Lung microvascular endothelial cell (primary cell): ENCODE measurements around the gene LRRFIP1. TPM values are rescaled to one million over a fixed set of nuclear protein-coding genes. Genes with fewer than 3 reads are reported as not detected.
"Not testable (repeated sequence)": the region's sequence is repeated elsewhere in the genome, so short reads cannot be mapped to it uniquely, and the experiment has no call there.

Experiments
- DNase-seq, 2 donors: peaks; one replicate each; pipeline versions ENCODE4 v3.0.0 to v3.0.0-alpha.2; 2010; ENCODE audit warnings: low read depth in 2 of 2
- total RNA-seq: library from RNA; depleted of rRNA; stranded (reverse); fragments of >200 nt; gene quantifications from 2 replicates; pipeline ENCODE4 v1.2.1, GENCODE V29; 2014

The LRRFIP1 gene
- total RNA-seq, 1 donor from 2014 or later, result 89.3 TPM

DNA sequence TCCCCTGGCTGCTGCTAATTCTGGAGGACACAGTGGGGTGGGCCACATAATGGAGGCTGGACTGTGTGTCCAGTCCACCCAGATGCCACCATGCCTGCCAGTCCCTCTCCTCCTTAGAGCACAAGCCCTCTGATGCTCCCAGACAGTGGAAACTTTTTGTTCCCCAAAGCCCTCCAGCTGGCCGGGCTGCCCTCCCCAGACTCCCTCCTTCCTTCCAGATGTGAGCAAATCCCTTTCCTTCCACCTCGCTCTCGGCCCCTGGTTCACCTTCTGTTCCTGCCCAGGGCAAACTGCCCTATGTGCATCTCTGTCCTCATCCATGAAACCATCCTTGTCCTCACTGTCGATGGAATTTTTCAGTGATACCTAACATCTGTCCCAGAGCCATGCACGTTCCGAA is 33.9 kb downstream of the LRRFIP1 start:
- no peak for DNase-seq

DNA sequence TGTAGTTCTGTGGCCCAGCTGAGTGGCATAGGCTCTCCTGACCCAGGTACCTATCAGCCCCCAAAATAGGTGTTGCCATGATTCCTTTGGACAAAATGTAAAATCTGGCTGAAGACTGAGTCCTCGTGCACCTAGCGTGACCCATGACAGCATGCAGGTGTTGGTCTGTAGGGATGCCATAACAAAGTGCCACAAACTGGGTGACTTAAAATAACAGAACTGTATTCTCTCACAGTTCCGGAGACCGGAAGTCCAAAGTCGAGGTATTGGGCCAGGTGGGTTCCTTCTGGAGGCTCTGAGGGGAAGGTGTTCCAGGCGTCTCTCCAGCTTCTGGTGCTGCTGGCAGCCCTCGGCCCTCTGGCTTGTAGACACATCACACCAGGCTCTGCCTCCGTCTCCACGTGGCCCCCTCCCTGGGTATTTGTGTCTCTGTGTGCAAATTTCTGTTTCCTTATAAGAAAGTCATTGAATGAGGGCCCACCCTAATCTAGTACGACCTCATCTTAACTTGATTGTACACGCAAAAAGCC is 34.5 kb downstream of the LRRFIP1 start:
- no peak for DNase-seq

DNA sequence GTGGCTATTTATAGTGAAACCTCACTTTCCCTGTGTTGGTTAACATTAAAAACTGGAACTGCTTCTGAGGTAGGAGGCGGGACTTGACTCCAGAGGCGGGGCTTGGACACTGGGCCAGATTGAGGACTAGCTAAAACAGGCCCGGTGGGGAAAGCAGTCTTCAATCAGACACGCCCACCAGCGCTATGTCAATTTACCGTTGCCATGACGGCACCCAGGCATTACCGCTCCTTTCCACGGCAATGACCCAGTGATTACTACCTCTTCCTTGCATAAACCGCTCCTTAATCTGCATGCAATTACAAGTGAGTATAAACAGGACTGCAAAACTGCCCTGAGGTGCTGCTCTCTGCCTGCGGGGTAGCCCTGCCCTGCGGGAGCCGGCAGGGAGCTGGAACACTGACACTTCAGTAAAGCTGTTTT is 35.3 kb downstream of the LRRFIP1 start:
- peak; percentile 60 to 61 for DNase-seq

DNA sequence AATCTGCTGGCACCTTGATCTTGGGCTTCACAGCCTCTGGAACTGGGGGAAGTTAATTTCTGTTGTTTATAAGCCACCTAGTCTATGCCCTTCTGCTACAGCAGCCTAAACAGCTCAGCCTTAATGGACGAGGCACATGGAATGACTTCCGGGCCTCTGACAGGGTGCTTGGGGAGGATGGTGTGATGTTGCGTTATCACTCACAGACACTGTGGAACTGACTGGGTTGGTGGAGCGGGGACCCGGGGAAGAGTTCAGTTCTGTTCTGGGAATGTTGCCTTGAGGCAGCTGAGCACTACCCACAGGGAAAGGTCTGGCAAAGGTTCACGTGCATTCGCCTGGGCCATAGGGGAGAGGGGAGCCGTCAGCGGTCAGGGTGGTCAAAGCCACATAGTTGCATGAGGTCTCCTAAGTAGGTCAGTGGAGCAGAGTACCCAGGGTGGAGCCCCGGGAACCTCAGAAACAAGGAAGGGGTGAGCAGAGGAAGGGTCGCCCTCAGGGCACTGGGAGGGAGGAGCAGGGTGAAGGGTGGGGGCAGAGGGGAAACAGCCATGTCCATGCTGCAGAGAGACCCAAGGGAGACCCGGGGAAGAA is 36.2 kb downstream of the LRRFIP1 start:
- no peak for DNase-seq

DNA sequence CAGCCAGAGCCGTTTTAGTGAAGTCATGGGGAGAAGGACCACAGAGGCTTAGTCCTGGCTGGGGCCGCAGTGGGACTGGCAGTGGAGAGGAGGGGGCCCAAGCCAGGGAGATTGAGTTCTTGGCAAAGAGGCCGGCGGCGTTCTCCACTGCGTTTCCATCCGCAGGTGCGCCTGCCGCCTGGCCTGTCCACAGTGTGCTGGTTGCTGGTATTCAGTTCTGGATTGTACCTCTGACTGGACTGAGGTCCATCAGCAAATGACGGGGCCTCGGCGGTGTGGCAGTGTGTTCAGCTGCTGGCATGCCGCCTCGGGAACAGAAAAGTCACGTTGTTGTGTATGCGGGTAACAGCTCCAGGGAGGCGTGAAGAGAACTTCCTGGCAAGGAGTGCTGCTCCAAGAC is 36.8 kb downstream of the LRRFIP1 start:
- no peak for DNase-seq

GRCh38 chr2:237665713-237666143 is 38.3 kb downstream of the LRRFIP1 start:
- peak in 1 of 2 donors; percentile 46 for DNase-seq

DNA sequence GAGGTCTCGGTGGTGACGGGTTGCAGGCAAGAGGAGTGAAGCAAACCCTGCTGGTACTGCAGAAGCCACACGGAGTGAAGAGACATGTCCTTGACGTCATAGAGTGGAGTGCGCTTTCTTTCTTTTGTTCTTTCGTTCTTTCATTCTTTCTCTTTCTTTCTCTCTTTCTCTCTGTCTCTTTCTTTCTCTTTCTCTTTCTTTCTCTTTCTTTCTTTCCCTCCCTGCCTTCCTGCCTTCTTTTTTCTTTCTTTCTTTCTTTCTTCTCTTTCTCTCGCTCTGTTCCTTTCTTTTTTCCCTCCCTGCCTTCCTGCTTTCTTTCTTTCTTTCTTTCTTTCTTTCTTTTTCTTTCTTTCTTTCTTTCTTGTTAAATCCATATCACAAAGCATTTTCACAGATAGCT is 39.2 kb downstream of the LRRFIP1 start:
- no peak for DNase-seq

- DNase-seq, result not testable (repeated sequence)
Observed at GRCh38 chr2:237667050-237667576, 39.7 kb downstream of the LRRFIP1 start.

DNA sequence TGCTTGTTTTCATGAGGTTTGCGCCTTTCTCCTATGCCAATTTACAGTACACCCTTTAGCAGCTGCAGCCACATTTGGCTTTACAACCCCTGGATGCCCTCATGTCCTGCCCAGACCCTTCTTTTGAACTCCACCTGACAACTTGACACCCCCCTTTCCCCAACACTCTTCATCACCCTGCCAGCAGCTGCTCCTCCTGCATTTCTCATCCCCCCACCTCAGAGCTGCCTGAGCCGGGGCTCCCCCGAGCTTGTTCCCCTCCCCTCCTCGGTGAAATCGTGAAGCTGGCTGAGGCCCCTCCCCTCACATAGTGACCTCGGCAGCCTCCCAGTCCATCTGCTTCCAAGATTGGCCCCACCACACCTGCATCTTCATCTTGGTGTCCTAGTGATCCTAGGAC is 40.5 kb downstream of the LRRFIP1 start:
- DNase-seq, result no peak

GRCh38 chr2:237668440-237668839 is 41.1 kb downstream of the LRRFIP1 start:
- no peak for DNase-seq

DNA sequence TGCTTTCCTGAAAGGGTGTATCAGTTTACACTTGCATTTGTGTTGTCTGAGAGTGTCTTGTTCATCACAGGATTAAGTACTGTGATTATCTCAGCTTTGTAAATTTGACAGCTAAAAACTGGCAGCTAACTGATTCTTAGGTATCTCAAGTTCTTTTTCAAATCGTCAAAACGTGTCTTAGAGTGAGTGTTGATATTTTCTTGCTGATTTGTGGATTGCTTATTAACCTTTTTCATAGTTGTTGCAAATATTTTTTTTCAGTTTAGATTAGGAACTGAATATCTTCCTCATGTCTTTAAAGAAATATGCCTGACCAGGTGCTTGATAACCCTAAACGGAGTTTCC is 41.9 kb downstream of the LRRFIP1 start:
- DNase-seq, result no peak

- DNase-seq, result peak in 1 of 2 donors; percentile 84
Observed at GRCh38 chr2:237669628-237670392, 42.4 kb downstream of the LRRFIP1 start.

DNA sequence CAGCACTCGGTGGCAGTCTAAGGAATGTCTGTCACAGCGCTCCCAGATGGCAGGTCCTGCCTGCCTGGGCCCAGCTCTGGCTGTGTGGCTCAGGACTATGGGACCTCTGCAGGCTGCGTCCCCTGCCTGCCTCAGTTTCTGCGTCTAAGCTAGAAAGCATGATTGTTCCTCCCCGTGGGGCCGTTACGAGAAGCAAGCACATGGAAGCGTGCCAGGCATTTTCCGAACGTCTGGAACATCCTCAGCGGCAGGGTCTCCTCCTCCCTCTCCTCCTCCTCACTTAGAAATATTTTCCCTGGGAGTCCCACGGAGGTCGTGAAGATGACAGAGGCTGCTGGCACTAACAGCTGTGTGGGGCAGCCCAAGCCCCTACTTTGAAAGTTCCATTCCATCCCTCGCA is 43.3 kb downstream of the LRRFIP1 start:
- no peak for DNase-seq

DNA sequence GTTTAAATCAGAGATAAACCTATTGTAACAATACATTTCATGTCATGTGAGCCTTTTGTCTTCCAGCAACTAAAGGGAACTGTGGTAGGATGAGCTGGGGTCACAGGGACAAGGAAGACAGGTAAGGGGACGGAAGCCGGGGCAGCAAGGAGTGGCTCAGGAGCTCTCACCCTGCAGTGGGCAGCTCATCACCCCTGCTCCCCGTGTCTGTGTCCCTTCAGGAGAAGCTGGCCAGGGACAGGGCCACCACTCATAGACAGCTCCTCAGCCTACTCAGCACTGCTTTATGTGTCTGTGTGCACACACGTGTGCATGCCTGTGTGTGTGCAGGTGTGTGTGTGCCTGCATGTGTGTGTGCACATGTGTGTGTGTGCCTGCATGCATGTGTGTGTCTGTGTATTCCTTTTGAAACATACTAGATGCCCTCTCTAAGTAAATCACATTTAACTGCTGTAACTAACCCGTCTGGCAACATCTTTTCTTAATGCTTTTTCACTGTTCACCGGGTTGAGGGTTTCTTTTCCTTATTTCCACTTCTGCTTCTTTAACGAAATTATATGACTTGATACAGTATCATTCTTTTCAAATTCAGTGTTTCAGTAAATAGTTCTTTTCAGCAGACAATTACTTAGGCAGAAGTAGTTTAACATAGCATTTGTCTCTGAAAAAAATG is 44.2 kb downstream of the LRRFIP1 start:
- no peak for DNase-seq

GRCh38 chr2:237672731-237673129 is 45.3 kb downstream of the LRRFIP1 start:
- DNase-seq, result no peak

GRCh38 chr2:237673130-237674001 is 46.0 kb downstream of the LRRFIP1 start:
- DNase-seq, result peak; percentile 85 to 94

DNA sequence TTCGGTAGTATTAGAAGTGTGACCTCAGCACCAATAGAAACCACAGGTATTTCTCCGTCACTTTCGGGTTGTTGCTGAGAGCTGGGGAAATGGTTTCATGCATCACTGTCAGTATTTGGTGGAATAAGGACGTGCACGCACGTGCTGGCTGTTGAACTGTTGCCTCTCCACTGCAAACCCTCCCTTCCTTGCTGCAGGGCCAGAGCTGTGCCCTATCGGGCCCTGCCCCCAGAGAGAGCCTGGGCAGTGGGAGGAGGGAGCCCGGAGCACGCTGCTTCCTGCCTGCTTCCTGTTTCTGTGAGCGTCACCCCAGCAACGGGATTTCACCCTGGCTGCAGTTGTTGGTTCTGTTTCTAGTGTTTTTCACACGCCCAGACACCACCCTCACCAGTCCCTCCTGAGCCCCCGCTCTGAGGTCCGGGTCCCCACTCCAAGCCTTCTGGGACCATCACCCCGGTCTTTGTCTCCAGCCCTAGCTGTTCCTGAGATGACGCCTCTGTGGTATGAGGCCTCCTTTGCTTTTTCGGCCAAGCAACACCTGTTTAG is 47.4 kb downstream of the LRRFIP1 start:
- peak; percentile 96 to 99 for DNase-seq

- DNase-seq, result peak; percentile 71 to 83
Observed at GRCh38 chr2:237675316-237675715, 47.9 kb downstream of the LRRFIP1 start.

DNA sequence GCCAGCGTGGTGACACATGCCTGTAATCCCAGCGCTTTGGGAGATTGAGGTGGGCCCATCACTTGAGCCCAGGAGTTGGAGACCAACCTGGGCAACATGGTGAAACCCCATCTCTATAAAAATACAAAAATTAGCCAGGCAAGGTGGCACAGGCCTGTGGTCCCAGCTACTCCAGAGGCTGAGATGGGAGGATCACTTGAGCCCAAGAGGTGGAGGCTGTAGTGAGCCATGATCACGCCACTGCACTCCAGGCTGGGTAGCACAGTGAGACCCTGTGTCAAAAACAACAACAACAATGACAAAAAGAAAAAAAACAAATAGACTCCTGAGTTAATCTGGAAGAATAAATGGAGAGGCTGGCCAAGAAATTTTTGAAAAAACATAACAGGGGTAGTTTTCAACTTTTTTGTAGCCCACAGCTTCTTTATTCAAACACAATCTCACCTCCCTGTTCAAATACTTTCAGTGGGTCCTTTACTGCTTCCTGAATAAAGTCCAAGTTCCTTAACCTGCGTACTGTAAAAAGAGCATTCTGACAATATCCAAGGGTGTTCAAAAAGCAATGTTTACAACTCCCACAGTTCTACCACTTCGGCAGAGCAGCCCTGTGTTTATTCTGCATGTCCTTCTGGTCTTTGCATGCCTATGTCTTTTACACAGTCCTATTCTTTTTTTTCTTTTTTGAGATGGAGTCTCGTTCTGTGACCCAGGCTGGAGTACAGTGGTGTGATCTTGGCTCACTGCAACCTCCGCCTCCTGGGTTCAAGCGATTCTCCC is 53.5 kb downstream of the LRRFIP1 start:
- no peak for DNase-seq

GRCh38 chr2:237682151-237682550 is 54.8 kb downstream of the LRRFIP1 start:
- no peak for DNase-seq
